ENCODE data around the gene ACTR10. TPM values are rescaled to one million over a fixed set of nuclear protein-coding genes. Genes with fewer than 3 reads are reported as not detected.

Gene ACTR10
- 30.9 to 35.5 TPM (median 32.5 TPM) in 3 replicates for total RNA-seq (2021)
- Bru-seq, nascent RNA: percentile 74 among the genes with signal in this experiment
- long read RNA-seq, experiment 1, transcript ACTR10-201 (13 exons, 2,419 nt): major isoform, 107 of 122 reads
- long read RNA-seq, experiment 1, partial matches to known transcripts: 7 of 122 reads
- long read RNA-seq, experiment 1, other reads (novel, unspliced or antisense): 4 of 122 reads
- long read RNA-seq, experiment 2, transcript ACTR10-201 (13 exons, 2,419 nt): major isoform, 32 of 46 reads
- long read RNA-seq, experiment 2, partial matches to known transcripts: 9 of 46 reads
- long read RNA-seq, experiment 2, other reads (novel, unspliced or antisense): 2 of 46 reads
- long read RNA-seq, experiment 3, transcript ACTR10-201 (13 exons, 2,419 nt): major isoform, 81 of 92 reads
- long read RNA-seq, experiment 3, partial matches to known transcripts: 8 of 92 reads
- long read RNA-seq, experiment 3, other reads (novel, unspliced or antisense): 3 of 92 reads

GRCh38 chr14:58199726-58200479, at the start of gene ACTR10:
Gene ACTR10, plus strand, starts transcription at chr14:58200149. Its CDS starts 69 bp downstream, at chr14:58200218.
- H3K4me3 Mint-ChIP-seq: peak within 1 kb of the TSS; percentile 96
- no peaks in the 10 kb centered on the region for H3K9me3 Mint-ChIP-seq
- H3K27me3 Mint-ChIP-seq (ENCODE audit: low read depth): peaks cover 5% of the 10 kb centered on the region
- DNase-seq (ENCODE audit: low spot score) (peak; percentile 81), ATAC-seq (peak; percentile 96)
- CTCF ChIA-PET: no interaction called here
- POLR2A ChIA-PET: interaction anchor here (0.6 to 1.7 kb wide), 3 partner anchors 25 to 151 kb away, joined by 3 read pairs; partner anchors contain the start of gene ARID4A
- no peaks in the 10 kb centered on the region for H3K36me3 Mint-ChIP-seq
- H3K4me1 Mint-ChIP-seq: peaks cover 12% of the 10 kb centered on the region
- TF ChIP-seq ETV6 (CRISPR knock-in tag; IDR thresholded peaks at IDR 0.05) (0 out of 2 replicates have a peak, but pooled peaks have one; percentile 43), CDX4 (CRISPR knock-in tag; IDR thresholded peaks at IDR 0.05; ENCODE audit: borderline replicate concordance) (no peak), GABPB1 (CRISPR knock-in tag; IDR thresholded peaks at IDR 0.05) (0 out of 2 replicates have a peak, but pooled peaks have one; percentile 7), FOXP4 (CRISPR knock-in tag; IDR thresholded peaks at IDR 0.05) (0 out of 2 replicates have a peak, but pooled peaks have one; percentile 13), FOXK1 (CRISPR knock-in tag; IDR thresholded peaks at IDR 0.05) (0 out of 2 replicates have a peak, but pooled peaks have one; percentile 36), HMGXB4 (CRISPR knock-in tag; IDR thresholded peaks at IDR 0.05) (0 out of 2 replicates have a peak, but pooled peaks have one; percentile 39), FOXP1 (CRISPR knock-in tag; IDR thresholded peaks at IDR 0.05; ENCODE audit: borderline replicate concordance) (peak; percentile 37; the same call in 1 of the 2 replicates), ZNF671 (CRISPR knock-in tag; IDR thresholded peaks at IDR 0.05) (no peak), E2F5 (CRISPR knock-in tag; IDR thresholded peaks at IDR 0.05) (0 out of 2 replicates have a peak, but pooled peaks have one; percentile 25), SP1 (CRISPR knock-in tag; conservative IDR thresholded peaks at IDR 0.05) (peak; percentile 87), ARID4B (CRISPR knock-in tag; IDR thresholded peaks at IDR 0.05; ENCODE audit: borderline replicate concordance) (peak; percentile 59; the same call in 1 of the 2 replicates), ZNF317 (CRISPR knock-in tag; IDR thresholded peaks at IDR 0.05; ENCODE audit: borderline replicate concordance, low read depth) (no peak), TCF7 (CRISPR knock-in tag; IDR thresholded peaks at IDR 0.05; ENCODE audit: low read depth) (no peak)
- H3K27ac Mint-ChIP-seq: peak within 1 kb of the TSS; percentile 92

Measured in WTC11 (cell line).